ENCODE data around the gene ECEL1.
"Not testable (repeated sequence)": the region's sequence is repeated elsewhere in the genome, so short reads cannot be mapped to it uniquely, and the experiment has no call there.

Gene ECEL1

GRCh38 chr2:232438091-232438490 is 49.5 kb downstream of the ECEL1 start:
- no peak overlapping the region for H3K27ac ChIP-seq
- TF ChIP-seq ZFX (IDR thresholded peaks at IDR 0.05), result no peak
- TF ChIP-seq, protein P1, sequence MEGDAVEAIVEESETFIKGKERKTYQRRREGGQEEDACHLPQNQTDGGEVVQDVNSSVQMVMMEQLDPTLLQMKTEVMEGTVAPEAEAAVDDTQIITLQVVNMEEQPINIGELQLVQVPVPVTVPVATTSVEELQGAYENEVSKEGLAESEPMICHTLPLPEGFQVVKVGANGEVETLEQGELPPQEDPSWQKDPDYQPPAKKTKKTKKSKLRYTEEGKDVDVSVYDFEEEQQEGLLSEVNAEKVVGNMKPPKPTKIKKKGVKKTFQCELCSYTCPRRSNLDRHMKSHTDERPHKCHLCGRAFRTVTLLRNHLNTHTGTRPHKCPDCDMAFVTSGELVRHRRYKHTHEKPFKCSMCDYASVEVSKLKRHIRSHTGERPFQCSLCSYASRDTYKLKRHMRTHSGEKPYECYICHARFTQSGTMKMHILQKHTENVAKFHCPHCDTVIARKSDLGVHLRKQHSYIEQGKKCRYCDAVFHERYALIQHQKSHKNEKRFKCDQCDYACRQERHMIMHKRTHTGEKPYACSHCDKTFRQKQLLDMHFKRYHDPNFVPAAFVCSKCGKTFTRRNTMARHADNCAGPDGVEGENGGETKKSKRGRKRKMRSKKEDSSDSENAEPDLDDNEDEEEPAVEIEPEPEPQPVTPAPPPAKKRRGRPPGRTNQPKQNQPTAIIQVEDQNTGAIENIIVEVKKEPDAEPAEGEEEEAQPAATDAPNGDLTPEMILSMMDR (conservative IDR thresholded peaks at IDR 0.05), result no peak

DNA sequence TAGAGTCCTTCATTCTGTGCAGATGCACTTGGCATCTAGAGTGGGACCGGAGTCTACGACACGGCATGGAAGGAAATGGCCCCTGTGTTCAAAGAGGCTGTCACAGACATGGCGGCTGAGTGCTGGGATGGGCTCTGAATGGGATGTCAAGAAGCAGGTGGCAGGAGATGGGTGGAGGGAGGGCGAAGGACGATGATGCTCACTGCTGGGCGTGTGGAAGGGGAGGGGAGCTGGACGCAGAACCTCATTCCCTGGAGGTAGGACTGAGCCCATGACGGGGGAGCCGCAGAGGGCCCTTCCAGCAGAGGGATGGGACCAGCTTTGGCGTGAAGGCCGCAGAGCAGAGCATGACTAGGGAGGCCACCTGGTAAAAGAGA is 50.5 kb downstream of the ECEL1 start:
- H3K27ac ChIP-seq, result no peak overlapping the region
- no peak for TF ChIP-seq ZFX (IDR thresholded peaks at IDR 0.05)
- TF ChIP-seq, protein P1 (conservative IDR thresholded peaks at IDR 0.05), result no peak

- no peak overlapping the region for H3K27ac ChIP-seq
- TF ChIP-seq ZFX (IDR thresholded peaks at IDR 0.05), result no peak
- TF ChIP-seq, protein P1 (conservative IDR thresholded peaks at IDR 0.05), result no peak
Observed at GRCh38 chr2:232436381-232437194, 51.0 kb downstream of the ECEL1 start.

DNA sequence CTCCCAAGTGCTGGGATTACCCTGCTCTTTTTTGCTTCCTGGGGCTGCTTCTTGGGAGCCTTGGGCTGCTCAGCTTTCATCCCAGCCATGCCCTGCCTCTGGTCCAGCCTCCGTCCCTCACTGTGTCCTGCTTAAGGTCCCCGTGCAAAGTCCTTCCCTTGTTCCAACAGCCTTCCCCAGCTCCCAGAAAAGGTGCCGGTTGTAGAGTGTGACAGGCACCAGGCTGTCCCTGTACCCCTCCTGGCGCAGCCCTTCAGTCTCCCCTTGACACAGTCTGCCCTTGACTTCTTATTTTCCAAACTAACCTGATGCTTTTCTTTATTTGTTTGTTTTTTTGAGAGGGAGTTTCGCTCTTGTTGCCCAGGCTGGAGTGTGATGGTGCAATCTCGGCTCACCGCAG is 51.8 kb downstream of the ECEL1 start:
- H3K27ac ChIP-seq, result no peak overlapping the region
- TF ChIP-seq, protein P1 (conservative IDR thresholded peaks at IDR 0.05), result no peak
- TF ChIP-seq ZFX (IDR thresholded peaks at IDR 0.05), result no peak

GRCh38 chr2:232435375-232435648 is 52.3 kb downstream of the ECEL1 start:
- TF ChIP-seq, protein P1 (conservative IDR thresholded peaks at IDR 0.05), result no peak
- TF ChIP-seq ZFX (IDR thresholded peaks at IDR 0.05), result no peak
- H3K27ac ChIP-seq, result no peak overlapping the region

- no peak overlapping the region for H3K27ac ChIP-seq
- TF ChIP-seq ZFX (IDR thresholded peaks at IDR 0.05), result no peak
- TF ChIP-seq, protein P1 (conservative IDR thresholded peaks at IDR 0.05), result no peak
Observed at GRCh38 chr2:232434563-232435374, 52.9 kb downstream of the ECEL1 start.

GRCh38 chr2:232434091-232434490 is 53.5 kb downstream of the ECEL1 start:
- no peak overlapping the region for H3K27ac ChIP-seq
- TF ChIP-seq ZFX (IDR thresholded peaks at IDR 0.05), result no peak
- TF ChIP-seq, protein P1 (conservative IDR thresholded peaks at IDR 0.05), result no peak

- H3K27ac ChIP-seq, result not testable (repeated sequence)
Observed at GRCh38 chr2:232433622-232434021, 54.0 kb downstream of the ECEL1 start.
